Pericardium fibroblast (primary cell): Measurements from ENCODE around the gene TUBB1. TPM values are rescaled to one million over a fixed set of nuclear protein-coding genes. Genes with fewer than 3 reads are reported as not detected.

ENCODE experiments used
- total RNA-seq: library from RNA; depleted of rRNA; stranded (reverse); fragments of >200 nt; gene quantifications from 2 replicates; pipeline ENCODE4 v1.2.3, GENCODE V29; 2015

Gene TUBB1
- not detected in 2 replicates for total RNA-seq

DNA sequence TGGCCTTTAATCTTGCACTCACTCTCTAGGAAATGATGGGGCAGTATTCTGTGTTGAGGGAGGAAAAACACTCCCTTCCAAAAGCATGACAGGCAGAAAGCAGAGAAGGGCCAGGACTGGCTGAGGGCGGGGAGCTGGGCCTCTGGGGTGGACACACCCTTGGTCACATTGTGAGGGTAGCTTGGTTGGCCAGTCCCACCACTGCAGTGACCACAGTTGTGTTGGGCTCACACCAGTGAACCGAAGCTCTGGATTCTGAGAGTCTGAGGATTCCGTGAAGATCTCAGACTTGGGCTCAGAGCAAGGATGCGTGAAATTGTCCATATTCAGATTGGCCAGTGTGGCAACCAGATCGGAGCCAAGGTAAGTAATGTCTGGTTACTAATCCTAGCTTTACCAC is at the start of gene TUBB1:
TSS of gene TUBB1 (plus strand) at position 213 of the 400 bp plus-strand sequence. CDS start at position 307, 94 bp downstream.

GRCh38 chr20:58980711-58981627 is 38.3 kb upstream of the TUBB1 start, which contains the start of gene NELFCD:
NELFCD (plus strand) TSS chr20:58981256; CDS start chr20:58981310, 54 bp downstream.

DNA sequence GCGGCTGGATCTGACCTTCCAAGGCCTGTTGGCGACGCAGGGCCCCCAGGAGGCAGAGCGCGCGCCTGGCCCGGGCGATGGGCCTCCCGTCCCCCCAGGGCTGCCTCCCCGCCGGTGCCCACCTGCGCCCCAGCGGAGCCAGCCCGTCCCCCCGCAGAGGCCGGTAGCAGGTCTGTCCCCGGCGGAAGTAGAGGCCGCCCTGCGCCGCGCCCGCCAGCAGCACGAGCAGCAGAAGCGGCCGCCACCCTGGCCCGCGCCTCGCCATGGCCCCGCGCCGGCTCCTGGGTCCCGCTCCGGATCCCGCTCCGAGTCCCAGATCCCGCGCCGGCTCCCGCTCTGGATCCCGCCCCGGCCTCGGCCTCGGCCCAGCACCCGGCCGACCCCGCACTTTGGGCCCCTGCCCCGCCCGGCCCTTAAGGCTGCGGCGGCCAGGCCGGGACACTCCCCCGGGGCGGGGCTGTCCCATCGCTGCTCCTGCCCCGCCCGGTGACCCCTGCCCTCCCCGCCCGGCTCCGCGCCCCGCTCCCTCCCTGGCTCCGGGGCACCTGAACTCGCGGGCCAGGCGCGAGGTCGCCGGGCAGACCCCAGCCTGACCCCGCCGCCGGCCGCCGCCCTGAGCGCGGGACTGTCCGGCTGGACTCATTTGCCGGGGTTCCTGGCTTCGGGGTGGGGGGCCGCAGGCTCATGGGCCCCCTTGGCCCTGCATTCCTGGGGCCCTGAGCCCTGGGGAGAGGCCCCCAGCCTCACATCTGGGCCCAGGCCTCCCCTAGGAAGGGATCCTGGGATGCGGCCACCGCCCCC is 12.2 kb upstream of the TUBB1 start, which contains the start of gene CTSZ:
TSS of gene CTSZ (minus strand) at position 391 of the 801 bp plus-strand sequence. CDS start at position 265, 126 bp downstream.

GRCh38 chr20:59032023-59032712 is 12.9 kb downstream of the TUBB1 start, which contains the start of gene ATP5F1E:
ATP5F1E (minus strand) TSS chr20:59032335; CDS start chr20:59032251, 84 bp downstream.

DNA sequence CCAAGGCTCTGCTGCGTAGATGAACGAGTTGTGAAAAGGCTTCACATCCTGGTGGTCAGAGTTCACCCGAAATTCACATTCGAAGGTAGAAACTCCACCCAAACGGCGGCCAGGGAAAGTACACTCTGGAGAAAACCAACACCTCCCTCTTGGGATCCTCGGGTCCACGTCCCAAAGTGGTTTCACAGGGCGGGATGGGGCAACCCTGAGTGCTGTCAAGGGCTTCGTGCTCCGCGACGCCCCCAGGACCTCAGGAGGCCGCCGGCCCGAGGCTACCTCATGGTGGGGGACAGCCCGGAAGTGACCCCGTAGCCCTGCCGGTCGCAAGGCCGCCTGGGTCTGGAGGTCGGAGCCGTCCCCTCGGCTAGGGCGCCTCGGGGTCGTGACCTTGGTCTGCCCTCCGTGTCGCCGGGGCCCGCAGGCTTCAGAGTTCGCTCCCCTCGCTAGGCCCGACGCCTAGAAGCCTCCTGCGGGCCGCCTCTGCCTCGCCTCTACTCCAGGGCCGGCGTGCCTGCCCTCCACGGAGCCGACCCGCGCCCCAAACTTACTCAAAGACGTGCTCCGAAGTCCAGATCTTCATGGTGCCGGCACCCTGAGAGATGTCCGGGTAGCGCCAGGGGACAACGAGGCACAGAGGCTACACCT is 23.0 kb downstream of the TUBB1 start, which contains the start of gene PRELID3B:
TSS of gene PRELID3B (minus strand) at position 636 of the 645 bp plus-strand sequence. CDS start at position 580, 56 bp downstream.

Other genes starting within 250 kb of the TUBB1 start
- gene GNAS-AS1, start 168.5 kb upstream of the TUBB1 start, total RNA-seq: 0.47 TPM in 1 of 2 replicates, not detected in the other
- 607 and 657 TPM in 2 replicates for gene GNAS, start 166.7 kb upstream of the TUBB1 start, total RNA-seq
- 37.8 and 46.6 TPM in 2 replicates for gene NELFCD, start 38.2 kb upstream of the TUBB1 start, total RNA-seq
- 69.8 and 76.3 TPM in 2 replicates for gene CTSZ, start 12.2 kb upstream of the TUBB1 start, total RNA-seq
- gene ATP5F1E, start 12.9 kb downstream of the TUBB1 start, total RNA-seq: 31.3 and 48.8 TPM in 2 replicates
- gene PRELID3B, start 23.4 kb downstream of the TUBB1 start, total RNA-seq: 29.3 and 53.5 TPM in 2 replicates
- gene ZNF831, start 144.4 kb downstream of the TUBB1 start, total RNA-seq: not detected in 2 replicates